ENCODE results near the gene GRM5.
"Not testable (repeated sequence)": the region's sequence is repeated elsewhere in the genome, so short reads cannot be mapped to it uniquely, and the experiment has no call there.

DNA sequence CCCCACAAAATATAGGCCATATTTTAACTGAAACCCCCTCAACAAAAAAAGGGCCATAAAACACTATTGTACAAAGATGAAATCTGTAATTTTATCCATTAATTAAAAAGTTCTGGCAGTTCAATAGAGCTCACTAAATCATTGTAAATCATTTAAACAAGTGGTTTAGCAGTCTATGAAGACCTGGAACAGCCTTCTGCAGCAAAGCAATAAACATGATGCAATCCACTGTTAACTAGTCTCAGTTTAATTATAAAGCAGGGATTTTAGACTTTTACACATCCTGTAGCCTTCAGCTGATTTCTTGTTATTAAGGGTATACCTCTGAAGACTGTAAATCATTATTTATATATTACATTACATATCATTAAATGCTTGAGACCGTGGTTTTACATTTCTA is 8.4 kb downstream of the GRM5 start:
- TF ChIP-seq POLR2A (IDR thresholded peaks at IDR 0.05): not testable (repeated sequence)
- TF ChIP-seq, protein P1, sequence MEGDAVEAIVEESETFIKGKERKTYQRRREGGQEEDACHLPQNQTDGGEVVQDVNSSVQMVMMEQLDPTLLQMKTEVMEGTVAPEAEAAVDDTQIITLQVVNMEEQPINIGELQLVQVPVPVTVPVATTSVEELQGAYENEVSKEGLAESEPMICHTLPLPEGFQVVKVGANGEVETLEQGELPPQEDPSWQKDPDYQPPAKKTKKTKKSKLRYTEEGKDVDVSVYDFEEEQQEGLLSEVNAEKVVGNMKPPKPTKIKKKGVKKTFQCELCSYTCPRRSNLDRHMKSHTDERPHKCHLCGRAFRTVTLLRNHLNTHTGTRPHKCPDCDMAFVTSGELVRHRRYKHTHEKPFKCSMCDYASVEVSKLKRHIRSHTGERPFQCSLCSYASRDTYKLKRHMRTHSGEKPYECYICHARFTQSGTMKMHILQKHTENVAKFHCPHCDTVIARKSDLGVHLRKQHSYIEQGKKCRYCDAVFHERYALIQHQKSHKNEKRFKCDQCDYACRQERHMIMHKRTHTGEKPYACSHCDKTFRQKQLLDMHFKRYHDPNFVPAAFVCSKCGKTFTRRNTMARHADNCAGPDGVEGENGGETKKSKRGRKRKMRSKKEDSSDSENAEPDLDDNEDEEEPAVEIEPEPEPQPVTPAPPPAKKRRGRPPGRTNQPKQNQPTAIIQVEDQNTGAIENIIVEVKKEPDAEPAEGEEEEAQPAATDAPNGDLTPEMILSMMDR (IDR thresholded peaks at IDR 0.05): not testable (repeated sequence)

Measured in stomach (tissue), 4 donors.